Activated CD4-positive, alpha-beta T cell treated with anti-CD3 and anti-CD28 coated beads, Interleukin-2, amount 10 ng/mL, durations not matched to agents 7 days and 5 days (primary cell): Measurements from ENCODE around the gene MSLN. TPM values are rescaled to one million over a fixed set of nuclear protein-coding genes. Genes with fewer than 3 reads are reported as not detected.
"Not testable (repeated sequence)": the region's sequence is repeated elsewhere in the genome, so short reads cannot be mapped to it uniquely, and the experiment has no call there.

ENCODE experiments used
- CTCF ChIA-PET: fragments of 350-600 bp; sonication (Branson Sonifier 250); formaldehyde crosslinking; loops from one replicate; lab custom pipeline; 2021; ENCODE audit warnings: antibody characterized with exemption; lab: Charles Lee
- POLR2A ChIA-PET: fragments of 350-600 bp; sonication (Branson Sonifier 250); formaldehyde crosslinking; loops from one replicate; lab custom pipeline; 2021; ENCODE audit warnings: antibody characterized with exemption; lab: Charles Lee
- DNase-seq: peaks from one replicate; pipeline ENCODE4 v3.0.0-alpha.2; 2020
- H3K27ac Mint-ChIP-seq: one replicate; pipeline ENCODE4 v1.8.0; 2021; ENCODE audit warnings: mild to moderate bottlenecking, moderate library complexity, mixed read lengths
- H3K27me3 Mint-ChIP-seq: one replicate; pipeline ENCODE4 v1.8.0; 2021; ENCODE audit warnings: mixed read lengths
- H3K36me3 Mint-ChIP-seq: one replicate; pipeline ENCODE4 v1.8.0; 2021; ENCODE audit warnings: low read depth, mixed read lengths
- H3K4me1 Mint-ChIP-seq: one replicate; pipeline ENCODE4 v1.8.0; 2021; ENCODE audit warnings: mixed read lengths
- H3K4me3 Mint-ChIP-seq: one replicate; pipeline ENCODE4 v1.8.0; 2021; ENCODE audit warnings: mild to moderate bottlenecking, moderate library complexity, mixed read lengths
- H3K9me3 Mint-ChIP-seq: one replicate; pipeline ENCODE4 v1.8.0; 2021; ENCODE audit warnings: mixed read lengths
- total RNA-seq, 2 experiments: library from RNA; stranded (reverse); gene quantifications; one replicate each; pipeline ENCODE4 v1.2.3, GENCODE V29; 2021

MSLN gene
- total RNA-seq, 2 experiments from 2014 or later = not detected

DNA sequence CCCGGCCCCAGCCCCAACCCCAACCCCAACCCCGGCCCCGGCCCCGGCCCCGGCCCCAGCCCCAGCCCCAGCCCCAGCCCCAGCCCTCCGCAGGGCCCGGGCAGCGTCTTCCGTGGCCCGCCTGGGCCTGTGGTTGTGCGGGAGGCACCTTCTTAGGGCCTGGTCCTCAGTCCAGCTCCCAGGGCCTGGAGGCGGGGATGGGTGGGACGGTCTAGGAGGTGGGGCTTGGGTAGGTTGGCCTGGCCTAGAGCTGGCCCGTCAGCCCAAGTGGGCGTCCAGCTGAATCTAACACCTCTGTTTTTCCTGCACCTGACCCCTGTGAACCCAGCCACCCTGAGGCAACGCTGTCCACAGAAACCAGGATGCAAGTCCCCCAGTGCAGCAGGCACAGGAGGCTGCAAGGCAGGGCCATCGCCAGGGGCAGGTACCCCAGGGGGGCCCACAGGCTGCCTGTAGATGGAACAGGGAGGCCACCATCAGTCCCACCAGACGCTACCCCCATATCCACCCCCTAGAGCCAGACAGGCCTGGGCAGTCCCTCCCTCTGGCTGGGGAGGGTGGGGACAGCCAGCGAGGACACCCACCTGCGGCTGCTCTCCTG lies 8.8 kb downstream of the MSLN start:
- Mint-ChIP-seq H3K27ac (no peak overlapping the region), H3K36me3 (no peaks in the 10 kb centered on the region), H3K9me3 (no peaks in the 10 kb centered on the region), H3K4me3 (no peak overlapping the region), H3K27me3 (no peaks in the 10 kb centered on the region), H3K4me1 (no peaks in the 10 kb centered on the region)
- DNase-seq = no peak
- CTCF ChIA-PET = no interaction called here
- POLR2A ChIA-PET = no interaction called here

DNA sequence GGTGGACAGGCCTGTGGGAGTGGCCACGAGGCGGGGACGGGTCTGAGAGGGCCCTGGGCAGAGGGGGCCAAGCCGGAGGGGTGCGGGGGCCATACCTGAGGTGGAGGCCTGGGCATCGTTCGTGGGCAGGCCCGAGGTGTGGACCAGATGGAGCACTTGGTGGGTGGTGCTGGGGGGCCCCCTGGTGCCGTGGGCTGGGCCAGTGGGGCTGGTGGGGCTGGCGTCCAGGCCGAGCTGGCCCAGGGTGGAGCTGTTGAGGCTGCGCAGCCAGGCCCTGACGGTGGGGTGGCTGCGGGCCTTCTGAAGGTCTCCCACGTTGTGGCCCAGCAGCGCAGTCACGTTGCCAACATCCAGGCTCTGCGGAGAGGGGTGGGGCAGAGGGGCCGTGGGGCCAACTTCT lies 9.4 kb downstream of the MSLN start:
- ChIA-PET POLR2A (no interaction called here), CTCF (no interaction called here)
- Mint-ChIP-seq H3K27ac (no peak overlapping the region), H3K4me1 (no peaks in the 10 kb centered on the region), H3K36me3 (no peaks in the 10 kb centered on the region), H3K9me3 (no peaks in the 10 kb centered on the region), H3K4me3 (no peak overlapping the region), H3K27me3 (no peaks in the 10 kb centered on the region)
- DNase-seq = no peak

DNA sequence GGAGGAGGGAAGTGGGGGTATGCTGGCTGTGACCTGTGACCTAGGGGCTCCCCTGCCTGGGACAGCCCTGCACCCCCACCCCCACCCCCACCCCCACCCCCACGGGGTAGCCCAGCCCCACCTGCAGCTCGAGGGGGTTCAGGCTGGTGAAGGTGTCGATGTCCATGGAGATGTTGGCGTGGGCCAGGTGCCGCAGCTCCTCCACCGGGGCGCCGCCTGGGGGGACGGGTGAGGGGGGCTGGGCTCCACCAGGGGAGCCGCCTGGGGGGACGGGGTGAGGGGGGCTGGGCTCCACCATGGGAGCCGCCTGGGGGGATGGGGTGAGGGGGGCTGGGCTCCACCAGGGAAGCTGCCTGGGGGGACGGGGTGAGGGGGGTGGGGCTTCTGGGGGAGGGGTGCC lies 9.9 kb downstream of the MSLN start:
- H3K27ac Mint-ChIP-seq = no peak overlapping the region
- H3K36me3 Mint-ChIP-seq = no peaks in the 10 kb centered on the region
- H3K4me1 Mint-ChIP-seq = no peaks in the 10 kb centered on the region
- no peak overlapping the region for H3K4me3 Mint-ChIP-seq
- POLR2A ChIA-PET = no interaction called here
- no peaks in the 10 kb centered on the region for H3K27me3 Mint-ChIP-seq
- no peaks in the 10 kb centered on the region for H3K9me3 Mint-ChIP-seq
- DNase-seq = no peak
- CTCF ChIA-PET = no interaction called here

DNA sequence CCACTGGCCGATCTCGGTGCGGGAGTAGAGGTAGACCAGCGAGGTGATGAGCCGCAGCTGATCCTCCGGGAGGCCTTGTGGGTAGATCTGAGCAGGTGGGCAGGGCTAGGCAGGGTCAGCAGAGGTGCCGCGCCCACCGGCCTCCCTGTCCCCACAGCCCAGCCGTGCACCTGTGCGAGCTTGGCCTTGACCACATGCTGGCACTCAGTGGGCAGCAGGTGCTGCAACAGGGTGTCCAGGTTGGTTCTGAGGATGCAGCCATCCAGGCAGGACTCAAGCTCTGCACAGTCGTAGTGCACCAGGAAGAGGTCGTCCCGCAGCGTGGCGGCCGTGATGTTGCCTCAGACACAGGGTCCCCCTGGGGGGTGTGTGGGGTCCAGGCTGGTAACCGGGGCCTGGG lies 12.4 kb downstream of the MSLN start:
- no peak for DNase-seq
- Mint-ChIP-seq H3K4me3 (no peak overlapping the region), H3K36me3 (no peaks in the 10 kb centered on the region), H3K4me1 (no peaks in the 10 kb centered on the region), H3K9me3 (no peaks in the 10 kb centered on the region), H3K27me3 (peaks cover 4% of the 10 kb centered on the region), H3K27ac (no peak overlapping the region)
- CTCF ChIA-PET = no interaction called here
- POLR2A ChIA-PET = no interaction called here

DNA sequence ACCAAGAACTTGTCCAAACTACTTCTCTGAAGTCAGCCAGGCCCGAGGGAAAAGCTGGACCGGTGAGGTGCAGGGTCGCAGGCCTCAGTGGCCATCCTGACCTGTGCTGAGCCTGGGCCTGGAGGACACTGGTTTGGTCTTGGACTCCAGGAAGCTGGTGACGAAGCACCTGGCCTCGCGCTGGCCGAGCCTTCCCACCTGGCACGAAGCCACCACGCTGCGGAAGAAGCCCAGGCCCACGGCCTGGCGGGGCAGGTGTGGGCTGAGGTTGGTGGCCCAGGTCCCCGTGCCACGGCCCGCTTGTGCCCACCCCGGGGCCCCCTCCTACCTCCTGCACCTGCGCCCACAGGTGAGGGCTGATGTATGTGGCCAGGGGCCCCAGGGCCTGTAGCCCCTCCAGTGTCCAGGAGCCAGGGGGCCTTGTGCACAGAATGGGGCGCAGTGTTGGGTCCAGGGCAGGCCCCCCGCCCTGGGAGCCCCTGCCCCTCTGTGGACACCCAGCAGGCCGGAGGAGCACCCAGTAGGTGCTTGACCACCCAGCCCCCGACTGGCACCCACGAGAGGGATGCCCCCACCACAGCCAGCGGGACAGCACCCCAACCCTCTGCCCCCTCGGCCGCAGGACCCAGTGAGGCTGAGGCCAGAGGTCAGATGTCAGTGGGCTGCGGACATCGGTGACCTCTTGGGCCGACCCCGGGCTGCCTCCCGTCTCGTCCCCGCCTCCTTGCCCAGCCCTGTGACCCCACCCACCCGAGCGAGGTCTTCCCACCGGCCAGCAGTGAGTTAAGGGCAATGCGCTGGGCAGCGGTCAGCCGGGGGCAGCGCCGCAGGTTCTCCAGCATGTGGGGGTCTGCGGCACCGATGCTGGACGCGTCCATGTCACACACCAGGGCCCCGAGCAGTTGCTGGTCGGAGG lies 13.8 kb downstream of the MSLN start:
- no peaks in the 10 kb centered on the region for H3K36me3 Mint-ChIP-seq
- H3K4me1 Mint-ChIP-seq = no peaks in the 10 kb centered on the region
- no peak for DNase-seq
- POLR2A ChIA-PET = no interaction called here
- H3K27ac Mint-ChIP-seq = no peak overlapping the region
- no peak overlapping the region for H3K4me3 Mint-ChIP-seq
- peaks cover 4% of the 10 kb centered on the region for H3K27me3 Mint-ChIP-seq
- H3K9me3 Mint-ChIP-seq = no peaks in the 10 kb centered on the region
- CTCF ChIA-PET = no interaction called here

DNA sequence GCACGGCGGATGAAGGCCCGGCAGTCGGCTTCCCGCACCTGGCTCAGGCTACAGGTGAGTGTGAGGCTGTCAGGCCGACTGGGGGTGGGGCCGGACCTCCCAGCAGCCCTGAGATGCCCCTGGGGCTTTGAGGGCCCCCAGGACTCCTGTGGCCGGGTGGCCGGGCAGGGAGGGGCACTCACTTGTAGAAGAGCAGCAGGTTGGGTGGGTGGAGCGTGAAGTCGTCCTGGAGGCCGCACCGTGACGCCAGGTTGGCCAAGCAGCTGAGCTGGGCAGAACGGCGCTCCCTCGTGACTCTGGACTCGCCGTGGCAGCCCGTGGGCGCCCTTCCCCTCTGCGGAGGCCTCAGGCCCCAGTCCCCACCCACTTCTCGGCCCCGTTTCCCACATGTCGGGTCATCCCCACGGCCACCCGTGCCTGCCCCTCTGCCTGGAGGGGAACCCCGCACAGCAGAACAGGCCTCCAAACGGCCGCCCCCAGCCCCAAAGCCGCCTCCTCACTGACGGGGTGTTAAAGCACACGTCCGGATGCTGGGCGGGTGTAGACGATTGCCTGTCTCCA lies 14.8 kb downstream of the MSLN start:
- ChIA-PET POLR2A (no interaction called here), CTCF (no interaction called here)
- Mint-ChIP-seq H3K4me1 (no peaks in the 10 kb centered on the region), H3K9me3 (no peaks in the 10 kb centered on the region), H3K4me3 (no peak overlapping the region), H3K27me3 (peaks cover 4% of the 10 kb centered on the region), H3K36me3 (no peaks in the 10 kb centered on the region), H3K27ac (no peak overlapping the region)
- DNase-seq = no peak

DNA sequence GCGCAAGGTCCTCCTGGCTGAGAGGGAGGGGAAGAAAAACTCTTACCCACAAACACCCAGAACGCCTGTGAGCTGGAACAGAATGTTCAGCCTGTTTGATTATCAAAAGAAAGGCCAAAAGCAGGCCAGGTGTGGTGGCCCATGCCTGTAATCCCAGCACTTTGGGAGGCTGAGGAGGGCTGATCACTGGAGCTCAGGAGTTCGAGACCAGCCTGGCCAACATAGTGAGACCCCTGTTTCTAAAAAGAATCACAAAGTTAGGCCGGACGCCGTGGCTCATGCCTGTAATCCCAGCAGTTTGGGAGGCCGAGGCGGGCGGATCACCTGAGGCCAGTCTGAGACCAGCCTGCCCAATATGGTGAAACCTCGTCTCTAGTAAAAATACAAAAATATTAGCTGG lies 15.8 kb downstream of the MSLN start:
- H3K36me3 Mint-ChIP-seq, H3K27ac Mint-ChIP-seq, POLR2A ChIA-PET, H3K27me3 Mint-ChIP-seq, H3K4me1 Mint-ChIP-seq, H3K9me3 Mint-ChIP-seq, DNase-seq, H3K4me3 Mint-ChIP-seq: not testable (repeated sequence)
- CTCF ChIA-PET = interaction anchor here (1.1 to 1.8 kb wide), 2 partner anchors 9 to 10 kb away, joined by 3 to 4 read pairs; no protein-coding TSS in a partner anchor

DNA sequence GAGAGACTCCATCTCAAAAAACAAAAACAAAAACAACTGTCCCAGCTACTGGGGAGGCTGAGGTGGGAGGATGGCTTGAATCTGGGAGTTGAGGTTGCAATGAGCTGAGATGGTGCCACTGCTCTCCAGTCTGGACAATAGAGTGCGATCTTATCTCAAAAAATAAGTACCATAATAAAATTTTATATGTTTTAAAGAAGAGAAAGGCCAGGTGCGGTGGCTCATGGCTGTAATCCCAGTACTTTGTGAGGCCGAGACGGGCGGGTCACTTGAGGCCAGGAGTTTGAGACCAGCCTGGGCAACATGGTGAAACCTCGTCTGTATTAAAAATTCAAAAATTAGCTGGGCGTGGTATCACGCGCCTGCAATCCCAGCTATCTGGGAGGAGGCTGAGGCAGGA lies 16.3 kb downstream of the MSLN start:
- Mint-ChIP-seq H3K27me3 (peaks cover 4% of the 10 kb centered on the region), H3K9me3 (no peaks in the 10 kb centered on the region), H3K27ac (no peak overlapping the region), H3K36me3 (no peaks in the 10 kb centered on the region), H3K4me1 (no peaks in the 10 kb centered on the region), H3K4me3 (no peak overlapping the region)
- POLR2A ChIA-PET = no interaction called here
- CTCF ChIA-PET = interaction anchor here (1.1 to 1.8 kb wide), 2 partner anchors 8 to 10 kb away, joined by 3 to 4 read pairs; no protein-coding TSS in a partner anchor
- DNase-seq = no peak

DNA sequence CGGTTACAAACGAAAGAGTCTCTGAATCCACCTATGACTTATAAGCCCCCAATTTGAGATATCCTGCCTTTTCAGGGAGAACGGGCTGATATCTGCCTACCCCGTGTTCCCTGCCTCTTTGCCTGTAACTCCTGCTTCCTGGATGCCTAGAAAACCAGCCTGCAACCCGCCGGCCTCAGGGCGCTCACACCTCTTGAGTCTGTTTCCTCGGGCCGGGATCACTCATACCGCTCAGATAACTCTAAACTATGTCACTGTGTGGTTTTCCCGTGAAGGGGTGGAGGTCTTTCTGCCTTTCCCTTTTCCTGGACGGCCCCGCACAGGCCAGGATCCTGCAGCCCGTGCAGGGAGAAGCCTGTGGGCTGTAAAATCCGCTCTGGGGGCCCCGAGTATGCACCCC lies 17.3 kb downstream of the MSLN start:
- H3K36me3 Mint-ChIP-seq = no peaks in the 10 kb centered on the region
- H3K27ac Mint-ChIP-seq = no peak overlapping the region
- no peaks in the 10 kb centered on the region for H3K9me3 Mint-ChIP-seq
- H3K4me1 Mint-ChIP-seq = no peaks in the 10 kb centered on the region
- ChIA-PET CTCF (interaction anchor here (1.5 to 1.8 kb wide), 2 partner anchors 7 to 75 kb away, joined by 3 to 4 read pairs; no protein-coding TSS in a partner anchor), POLR2A (no interaction called here)
- no peak overlapping the region for H3K4me3 Mint-ChIP-seq
- H3K27me3 Mint-ChIP-seq = peaks cover 4% of the 10 kb centered on the region
- no peak for DNase-seq

DNA sequence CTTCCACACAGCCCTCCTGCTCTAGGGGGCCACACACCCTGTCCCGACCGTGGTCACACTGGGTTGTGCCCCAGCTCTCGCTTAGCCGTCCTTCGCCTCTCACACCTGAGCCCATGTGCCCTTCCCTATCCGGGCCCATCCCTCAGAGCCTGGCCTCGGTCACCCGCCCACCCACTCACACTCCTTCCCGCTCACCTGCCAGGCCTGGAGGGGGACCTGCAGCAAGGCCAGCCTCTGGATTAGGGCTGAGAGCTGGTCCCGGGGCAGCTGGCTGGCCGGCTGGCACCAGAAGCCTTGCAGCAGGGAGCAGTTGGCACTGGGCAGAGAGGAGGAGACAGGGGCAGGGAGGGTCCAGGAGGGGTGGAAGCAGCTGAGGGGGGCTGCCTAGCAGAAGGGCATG lies 17.9 kb downstream of the MSLN start:
- no peaks in the 10 kb centered on the region for H3K9me3 Mint-ChIP-seq
- DNase-seq = no peak
- no peak overlapping the region for H3K27ac Mint-ChIP-seq
- no peaks in the 10 kb centered on the region for H3K4me1 Mint-ChIP-seq
- no peaks in the 10 kb centered on the region for H3K36me3 Mint-ChIP-seq
- H3K27me3 Mint-ChIP-seq = peaks cover 4% of the 10 kb centered on the region
- ChIA-PET POLR2A (no interaction called here), CTCF (interaction anchor here (1.5 kb wide), 1 partner anchor 76 kb away, joined by 3 read pairs; no protein-coding TSS in a partner anchor)
- no peak overlapping the region for H3K4me3 Mint-ChIP-seq

DNA sequence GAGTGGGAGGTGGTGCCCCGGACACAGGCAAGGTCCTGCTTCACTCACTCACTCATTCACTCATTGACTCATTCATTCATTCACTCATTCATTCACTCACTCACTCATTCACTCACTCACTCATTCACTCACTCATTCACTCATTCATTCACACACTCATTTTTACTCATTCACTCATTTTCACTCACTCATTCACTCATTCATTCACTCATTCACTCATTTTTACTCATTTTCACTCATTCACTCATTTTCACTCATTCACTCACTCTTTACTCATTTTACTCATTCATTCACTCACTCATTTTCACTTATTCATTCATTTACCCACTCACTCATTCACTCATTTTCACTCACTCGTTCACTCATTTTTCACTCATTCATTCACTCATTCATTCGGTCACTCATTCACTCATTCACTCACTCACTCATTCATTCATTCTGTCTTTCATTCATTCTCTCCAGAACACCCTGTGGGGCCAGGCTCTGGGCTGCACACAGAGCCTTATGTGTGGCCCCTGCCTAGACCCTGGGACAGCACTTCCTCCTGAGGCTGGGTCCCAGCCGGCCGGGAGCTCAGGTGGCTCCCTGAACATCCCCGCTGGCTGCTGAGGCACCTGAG lies 18.5 kb downstream of the MSLN start:
- POLR2A ChIA-PET = no interaction called here

DNA sequence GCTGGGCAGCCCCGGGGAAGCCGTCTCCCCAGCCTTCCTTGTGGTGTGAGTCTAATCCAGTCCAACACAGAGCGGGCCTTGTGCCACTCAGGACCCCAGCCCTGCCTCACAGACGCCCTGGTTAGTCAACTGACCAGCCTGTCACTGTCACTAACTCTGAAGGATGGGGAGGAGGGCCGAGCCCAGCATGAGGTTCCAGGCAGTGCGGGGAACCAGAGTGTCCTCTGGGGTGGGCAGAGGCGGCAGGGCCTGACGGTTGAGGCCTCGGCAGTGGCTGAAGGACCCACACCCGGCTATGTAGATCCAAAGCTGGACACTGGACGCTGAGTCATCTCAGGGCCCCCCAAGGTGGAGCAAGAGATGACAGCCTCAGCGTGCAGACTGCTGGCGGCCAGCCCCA lies 19.0 kb downstream of the MSLN start:
- Mint-ChIP-seq H3K4me3 (no peak overlapping the region), H3K27ac (no peak overlapping the region), H3K36me3 (no peaks in the 10 kb centered on the region), H3K4me1 (no peaks in the 10 kb centered on the region), H3K27me3 (peaks cover 4% of the 10 kb centered on the region), H3K9me3 (no peaks in the 10 kb centered on the region)
- CTCF ChIA-PET = no interaction called here
- no peak for DNase-seq
- POLR2A ChIA-PET = no interaction called here

More for the DNA sequence above, 18.5 kb downstream of the MSLN start:
- Mint-ChIP-seq H3K27ac (no peak overlapping the region), H3K4me3 (no peak overlapping the region), H3K36me3 (no peaks in the 10 kb centered on the region), H3K9me3 (no peaks in the 10 kb centered on the region), H3K4me1 (no peaks in the 10 kb centered on the region), H3K27me3 (peaks cover 4% of the 10 kb centered on the region)
- no peak for DNase-seq
- CTCF ChIA-PET = interaction anchor here (1.5 kb wide), 1 partner anchor 76 kb away, joined by 3 read pairs; no protein-coding TSS in a partner anchor

DNA sequence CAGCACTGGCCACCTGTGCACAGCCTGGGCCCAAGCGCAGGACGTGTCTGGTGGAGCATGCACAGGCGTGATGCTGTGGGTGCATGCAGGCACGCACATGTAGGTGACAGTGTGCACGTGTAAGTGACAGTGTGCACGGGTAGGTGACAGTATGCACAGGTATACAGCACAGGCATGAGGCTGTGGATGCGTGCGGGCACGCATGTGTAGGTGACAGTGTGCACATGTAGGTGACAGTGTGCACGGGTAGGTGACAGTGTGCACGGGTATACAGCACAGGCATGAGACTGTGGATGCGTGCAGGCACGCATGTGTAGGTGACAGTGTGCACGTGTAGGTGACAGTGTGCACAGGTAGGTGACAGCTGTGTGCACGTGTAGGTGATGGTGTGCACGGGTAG lies 19.8 kb downstream of the MSLN start:
- H3K27me3 Mint-ChIP-seq = peaks cover 4% of the 10 kb centered on the region
- no peaks in the 10 kb centered on the region for H3K9me3 Mint-ChIP-seq
- POLR2A ChIA-PET = no interaction called here
- no peak overlapping the region for H3K4me3 Mint-ChIP-seq
- CTCF ChIA-PET = interaction anchor here (0.8 kb wide), 1 partner anchor 65 kb away, joined by 3 read pairs; the partner anchor contains the start of gene METRN
- H3K27ac Mint-ChIP-seq = no peak overlapping the region
- peaks cover 2% of the 10 kb centered on the region for H3K36me3 Mint-ChIP-seq
- no peak for DNase-seq
- peaks cover 3% of the 10 kb centered on the region for H3K4me1 Mint-ChIP-seq
